HepG2 (cell line): Measurements from ENCODE around the gene SUCLG2. TPM values are rescaled to one million over a fixed set of nuclear protein-coding genes. Genes with fewer than 3 reads are reported as not detected.

Source experiments
- ATAC-seq: fragments of 200-7000 bp; cut with Tn5 transposase; 3 replicates; pipeline ENCODE4 v1.9.1; 2020; ENCODE audit warnings: mild to moderate bottlenecking, moderate library complexity
- BruUV-seq: library from RNA; stranded (reverse); fragments of 400-500 nt; replicated peaks from 2 replicates; lab custom pipeline; 2021; lab: Mats Ljungman, UMichigan
- CTCF ChIA-PET: fragments of 300-600 bp; formaldehyde crosslinking; extraction: SDS; loops from one replicate; lab custom pipeline; 2021; ENCODE audit warnings: low total read pairs, inconsistent platforms, low intra/inter-chr PET ratio; lab: Yijun Ruan, JAX
- POLR2A ChIA-PET: fragments of 350-600 bp; sonication (Branson Sonifier 250); formaldehyde crosslinking; loops from one replicate; lab custom pipeline; 2020; ENCODE audit warnings: antibody characterized with exemption, inconsistent platforms; lab: Yijun Ruan, JAX
- DNase-seq: peaks from one replicate; pipeline ENCODE4 v3.0.0-alpha.2; 2015; ENCODE audit warnings: low spot score
- FAIRE-seq: peaks from 3 replicates; lab custom pipeline; 2011; peaks lifted over from hg19 to GRCh38; lab: Jason Lieb, UNC
- H2AFZ ChIP-seq: one replicate; pipeline ENCODE4 v1.6.1; 2011; ENCODE audit warnings: low read length, inconsistent platforms
- H3K27ac ChIP-seq: fragments of 300-600 bp; 3 replicates; pipeline ENCODE4 v1.8.0; 2011; ENCODE audit warnings: mixed run types, mild to moderate bottlenecking, mixed read lengths, low read length, inconsistent platforms; ENCODE audit not compliant: insufficient read depth; ENCODE audit errors: extremely low read length
- H3K27me3 ChIP-seq, 2 experiments: fragments of 200-600 bp in 1 of 2; 2 replicates in 1 of 2; 3 replicates in 1 of 2; pipeline versions ENCODE4 v1.6.0 to v1.8.0; 2011; ENCODE audit warnings: low read length in 2 of 2, mild to moderate bottlenecking in 2 of 2, moderate library complexity in 2 of 2, inconsistent platforms in 1 of 2; ENCODE audit not compliant: insufficient read depth in 2 of 2, control insufficient read depth in 1 of 2
- H3K36me3 ChIP-seq, 2 experiments: fragments of 200-600 bp in 1 of 2; replicated peaks in 1 of 2; 2 replicates in 1 of 2; 3 replicates in 1 of 2; pipeline versions ENCODE4 v1.5.1 to v1.8.0; 2011; ENCODE audit warnings: low read length in 2 of 2, inconsistent platforms in 1 of 2; ENCODE audit not compliant: insufficient read depth in 2 of 2, control insufficient read depth in 1 of 2
- H3K4me1 ChIP-seq: 2 replicates; pipeline ENCODE4 v1.5.1; 2012; ENCODE audit warnings: low read length, inconsistent platforms; ENCODE audit not compliant: insufficient read depth
- H3K4me2 ChIP-seq: 2 replicates; pipeline ENCODE4 v1.6.0; 2011; ENCODE audit warnings: low read depth, low read length, inconsistent platforms
- H3K4me3 ChIP-seq, 3 experiments: fragments of 200-600 bp in 1 of 3; sonication (generic), shearing (Covaris generic) in 1 of 3; replicated peaks in 1 of 3; 2 replicates each; pipeline ENCODE4 v1.5.1; 2011 to 2016; ENCODE audit warnings: low read length in 3 of 3, inconsistent platforms in 2 of 3, low read depth in 2 of 3, mild to moderate bottlenecking in 2 of 3, control low read depth in 1 of 3, mixed read lengths in 1 of 3; ENCODE audit not compliant: insufficient read depth in 1 of 3
- H3K79me2 ChIP-seq: one replicate; pipeline ENCODE4 v1.6.1; 2011; ENCODE audit warnings: low read length, inconsistent platforms; ENCODE audit not compliant: insufficient read depth
- H3K9ac ChIP-seq: 2 replicates; pipeline ENCODE4 v1.6.0; 2011; ENCODE audit warnings: mild to moderate bottlenecking, low read depth, low read length, inconsistent platforms; ENCODE audit not compliant: insufficient read depth
- H3K9me3 ChIP-seq: 2 replicates; pipeline ENCODE4 v1.5.1; 2012; ENCODE audit warnings: mild to moderate bottlenecking, low read length
- H4K20me1 ChIP-seq: 2 replicates; pipeline ENCODE4 v1.6.0; 2011; ENCODE audit warnings: inconsistent platforms, mild to moderate bottlenecking, low read length, moderate library complexity; ENCODE audit not compliant: insufficient read depth
- ARNT2 ChIP-seq: sonication (generic); formaldehyde crosslinking; IDR thresholded peaks from 2 replicates; pipeline ENCODE4 v1.8.0; 2022; ENCODE audit warnings: mild to moderate bottlenecking, low read depth, missing genetic modification reagents, moderate library complexity
- KDM1A ChIP-seq: IDR thresholded peaks from 2 replicates; pipeline ENCODE4 v1.6.1; 2016; ENCODE audit warnings: missing compliant biosample characterization
- RELA ChIP-seq: sonication (generic); formaldehyde crosslinking; IDR thresholded peaks from 2 replicates; pipeline ENCODE4 v1.4.0; 2020; ENCODE audit warnings: missing genetic modification reagents
- SAFB2 ChIP-seq: sonication (generic); formaldehyde crosslinking; IDR thresholded peaks from 2 replicates; pipeline ENCODE4 v1.5.1; 2020; ENCODE audit warnings: missing genetic modification reagents, low read depth, mild to moderate bottlenecking, borderline replicate concordance
- SMAD3 ChIP-seq: sonication (generic); formaldehyde crosslinking; IDR thresholded peaks from 2 replicates; pipeline ENCODE4 v1.4.0; 2020; ENCODE audit warnings: missing genetic modification reagents
- ZBTB7B ChIP-seq: sonication (generic); formaldehyde crosslinking; IDR thresholded peaks from 2 replicates; pipeline ENCODE4 v1.4.0; 2020; ENCODE audit warnings: missing genetic modification reagents
- ZNF660 ChIP-seq: sonication (generic); formaldehyde crosslinking; IDR thresholded peaks from 2 replicates; pipeline ENCODE4 v1.5.1; 2020; ENCODE audit warnings: mild to moderate bottlenecking, low read depth, missing genetic modification reagents, borderline replicate concordance
- WGBS: methylation state at CpG from one replicate; pipeline ENCODE4 v1.1.6; 2017; ENCODE audit warnings: low lambda C conversion rate; 5-methylcytosine and 5-hydroxymethylcytosine counted together
- in situ Hi-C: cut with HindIII; loops from 2 replicates; pipeline ENCODE4 v1.10.0; 2017; ENCODE audit warnings: low pct_unique_long_range_greater_than_20kb; ENCODE audit not compliant: extremely low pct_ligation_motif_present
- intact Hi-C: fragments of 100-400 bp; cut with micrococcal nuclease; formaldehyde crosslinking; loops from one replicate; pipeline ENCODE4 v1.10.0; 2022; ENCODE audit not compliant: unreplicated experiment
- polyA plus RNA-seq, 8 experiments: library from polyadenylated mRNA; depleted of rRNA in 3 of 8; stranded (reverse) in 7 of 8; unstranded in 1 of 8; fragments of >200 nt; fragmentation: Illumina TruSeq in 4 of 8; extraction: Trizol in 4 of 8; gene quantifications; 2 replicates each; pipeline versions ENCODE4 v1.2.1 to v1.2.3, GENCODE V29; 2011 to 2016; ENCODE audit warnings: low read depth in 4 of 8, missing spikeins in 1 of 8, mixed read lengths in 1 of 8; ENCODE audit not compliant: insufficient read depth in 1 of 8
- total RNA-seq, 5 experiments: library from RNA; depleted of rRNA; stranded (reverse); fragments of >200 nt; fragmentation: Illumina TruSeq; extraction: Trizol; gene quantifications; 2 replicates each; pipeline ENCODE4 v1.2.3, GENCODE V29; 2016; ENCODE audit warnings: low read depth in 1 of 5
- TF ChIP-seq, protein P1 (sequence below): sonication (generic); formaldehyde crosslinking; IDR thresholded peaks from 2 replicates; pipeline ENCODE4 v1.8.0; 2022; ENCODE audit warnings: missing genetic modification reagents, mild to moderate bottlenecking, inconsistent platforms, borderline replicate concordance

SUCLG2 gene
- total and polyA plus RNA-seq, 2 of the 13 experiments (the other 11 are each of a cell fraction or from before 2014, with no cell fraction given), result 21.4 to 64.9 TPM

DNA sequence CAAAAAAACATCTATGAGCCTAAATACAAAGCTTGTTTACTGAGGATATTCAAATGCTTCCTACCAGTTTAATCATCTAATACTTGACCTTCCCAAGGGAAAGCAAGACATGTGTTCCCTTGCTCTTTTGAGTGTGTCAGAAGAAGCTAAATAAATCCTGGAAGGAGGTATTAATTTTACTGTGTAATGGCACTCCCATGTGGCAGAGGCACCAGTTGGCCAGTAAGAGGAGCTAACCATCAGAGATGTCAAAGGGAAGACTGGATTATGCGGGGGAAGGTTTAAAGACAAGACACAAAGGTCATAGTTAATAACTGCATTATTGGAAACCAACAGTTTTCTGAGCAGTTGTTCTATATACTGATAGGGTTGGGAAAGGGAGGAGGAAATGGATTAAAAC, 125.1 kb downstream of the SUCLG2 start (continued):
- no peak for TF ChIP-seq ZNF660 (CRISPR knock-in tag)
- TF ChIP-seq, all 625 proteins: peak for 2

DNA sequence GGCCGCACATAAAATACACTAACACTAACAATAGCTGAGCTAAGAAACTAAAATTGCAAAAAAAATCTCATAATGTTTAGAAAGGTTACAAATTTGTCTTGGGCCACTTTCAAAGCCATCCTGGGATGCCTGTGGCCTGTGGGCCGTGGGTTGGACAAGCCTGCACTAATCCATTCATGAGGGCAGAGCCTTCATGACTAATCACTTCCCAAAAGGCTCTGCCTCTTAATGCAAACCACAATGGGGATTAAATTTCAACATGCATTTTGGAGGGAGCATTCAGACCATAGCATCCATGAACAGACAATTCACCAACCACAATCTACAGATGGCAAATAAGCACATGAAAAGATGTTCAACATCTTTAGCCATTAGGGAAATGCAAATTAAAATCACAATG, 128.2 kb downstream of the SUCLG2 start:
- Histone ChIP-seq H3K27me3 (no peaks in the 10 kb centered on the region), H3K9me3 (no peaks in the 10 kb centered on the region), H3K4me2 (no peak overlapping the region), H3K36me3 (peaks cover 2 to 18% of the 10 kb centered on the region in 2 experiments; a peak in 2 of 5 replicates), H2AFZ (no peak overlapping the region)
- no peak for ATAC-seq
- BruUV-seq, result no TSS peak
- FAIRE-seq, result no peak
- TF ChIP-seq SMAD3, result no peak
- no peak for TF ChIP-seq ARNT2
- TF ChIP-seq, protein P1, sequence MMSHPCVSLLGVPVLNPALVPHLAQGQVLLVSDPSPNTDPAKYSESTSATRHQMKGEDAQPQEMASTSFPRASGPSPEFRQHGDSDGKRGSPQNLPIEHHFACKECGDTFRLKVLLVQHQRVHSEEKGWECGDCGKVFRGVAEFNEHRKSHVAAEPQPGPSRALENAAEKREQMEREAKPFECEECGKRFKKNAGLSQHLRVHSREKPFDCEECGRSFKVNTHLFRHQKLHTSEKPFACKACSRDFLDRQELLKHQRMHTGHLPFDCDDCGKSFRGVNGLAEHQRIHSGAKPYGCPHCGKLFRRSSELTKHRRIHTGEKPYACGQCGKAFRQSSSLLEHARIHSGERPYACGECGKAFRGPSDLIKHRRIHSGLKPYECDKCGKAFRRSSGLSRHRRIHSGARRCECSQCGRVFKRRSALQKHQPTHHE (CRISPR knock-in tag), result no peak
- TF ChIP-seq ZBTB7B (CRISPR knock-in tag), result no peak
- no peak for TF ChIP-seq RELA (CRISPR knock-in tag)
- TF ChIP-seq, all 625 proteins: peak for 0
- POLR2A ChIA-PET, result no interaction called here
- H3K9ac ChIP-seq, result no peak overlapping the region
- peaks cover 9% of the 10 kb centered on the region; the same call in 1 of the 2 replicates for H3K4me1 ChIP-seq
- H3K4me3 ChIP-seq, result no peak overlapping the region
- DNase-seq, result no peak
- intact Hi-C loops (no loop called here), in situ Hi-C loops (no loop called here)
- no peak overlapping the region for H3K27ac ChIP-seq
- 98% methylated on average over 2 of the region's 2 CpGs for WGBS
- CTCF ChIA-PET, result no interaction called here
- H4K20me1 ChIP-seq, result no peaks in the 10 kb centered on the region
- no peaks in the 10 kb centered on the region for H3K79me2 ChIP-seq

DNA sequence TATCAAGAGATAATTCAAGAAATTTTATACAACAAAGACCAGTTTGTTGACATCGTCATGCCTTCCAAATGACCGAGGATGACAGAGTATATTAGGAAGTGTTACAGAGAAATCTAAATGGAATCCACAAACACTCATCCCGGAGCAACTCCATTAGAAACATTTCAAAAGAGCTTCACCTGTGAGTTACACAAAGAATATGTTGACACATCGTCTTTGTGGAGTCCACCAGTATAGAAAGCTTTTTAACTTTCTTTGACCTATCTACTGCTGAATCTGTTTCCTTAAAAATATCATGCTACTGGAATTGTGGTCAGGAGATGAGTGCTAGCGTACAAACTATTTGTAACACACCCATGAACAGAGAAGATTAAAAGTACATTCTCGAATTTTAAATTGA, 130.4 kb downstream of the SUCLG2 start:
- intact Hi-C loops (no loop called here), in situ Hi-C loops (no loop called here)
- 90% methylated on average over 6 of the region's 6 CpGs for WGBS
- no peak for ATAC-seq
- Histone ChIP-seq H4K20me1 (no peaks in the 10 kb centered on the region), H3K9me3 (no peaks in the 10 kb centered on the region), H3K4me2 (no peak overlapping the region), H3K27me3 (no peaks in the 10 kb centered on the region), H2AFZ (no peak overlapping the region), H3K4me1 (no peaks in the 10 kb centered on the region), H3K27ac (no peak overlapping the region), H3K4me3 (no peak overlapping the region), H3K9ac (no peak overlapping the region), H3K79me2 (no peaks in the 10 kb centered on the region), H3K36me3 (peaks cover 2 to 25% of the 10 kb centered on the region in 2 experiments; a peak in 3 of 5 replicates)
- DNase-seq, result no peak
- FAIRE-seq, result no peak
- BruUV-seq, result no TSS peak
- CTCF ChIA-PET, result no interaction called here
- POLR2A ChIA-PET, result no interaction called here
- TF ChIP-seq KDM1A (CRISPR knock-in tag), result no peak
- TF ChIP-seq SAFB2 (CRISPR knock-in tag), result no peak
